Suprapubic skin (tissue), 4 donors: ENCODE data around the gene LCN10.

ENCODE experiments used
- CTCF ChIP-seq, 2 donors: fragments of 200-600 bp in 1 of 2; fragments of 450-650 bp in 1 of 2; sonication (generic) in 1 of 2; IDR thresholded peaks; one replicate each; pipeline ENCODE4 v1.5.1; 2016 to 2019; ENCODE audit warnings: antibody characterized with exemption in 2 of 2, mild to moderate bottlenecking in 1 of 2, moderate library complexity in 1 of 2
- POLR2A ChIP-seq, 2 donors: fragments of 450-650 bp; IDR thresholded peaks; one replicate each; pipeline ENCODE4 v1.6.1; 2017; ENCODE audit warnings: antibody characterized with exemption in 2 of 2, mild to moderate bottlenecking in 2 of 2, moderate library complexity in 2 of 2
- POLR2AphosphoS5 ChIP-seq, 3 donors: sonication (generic); formaldehyde crosslinking; IDR thresholded peaks; one replicate each; pipeline ENCODE4 v1.6.1; 2017; ENCODE audit warnings: antibody characterized with exemption in 3 of 3

DNA sequence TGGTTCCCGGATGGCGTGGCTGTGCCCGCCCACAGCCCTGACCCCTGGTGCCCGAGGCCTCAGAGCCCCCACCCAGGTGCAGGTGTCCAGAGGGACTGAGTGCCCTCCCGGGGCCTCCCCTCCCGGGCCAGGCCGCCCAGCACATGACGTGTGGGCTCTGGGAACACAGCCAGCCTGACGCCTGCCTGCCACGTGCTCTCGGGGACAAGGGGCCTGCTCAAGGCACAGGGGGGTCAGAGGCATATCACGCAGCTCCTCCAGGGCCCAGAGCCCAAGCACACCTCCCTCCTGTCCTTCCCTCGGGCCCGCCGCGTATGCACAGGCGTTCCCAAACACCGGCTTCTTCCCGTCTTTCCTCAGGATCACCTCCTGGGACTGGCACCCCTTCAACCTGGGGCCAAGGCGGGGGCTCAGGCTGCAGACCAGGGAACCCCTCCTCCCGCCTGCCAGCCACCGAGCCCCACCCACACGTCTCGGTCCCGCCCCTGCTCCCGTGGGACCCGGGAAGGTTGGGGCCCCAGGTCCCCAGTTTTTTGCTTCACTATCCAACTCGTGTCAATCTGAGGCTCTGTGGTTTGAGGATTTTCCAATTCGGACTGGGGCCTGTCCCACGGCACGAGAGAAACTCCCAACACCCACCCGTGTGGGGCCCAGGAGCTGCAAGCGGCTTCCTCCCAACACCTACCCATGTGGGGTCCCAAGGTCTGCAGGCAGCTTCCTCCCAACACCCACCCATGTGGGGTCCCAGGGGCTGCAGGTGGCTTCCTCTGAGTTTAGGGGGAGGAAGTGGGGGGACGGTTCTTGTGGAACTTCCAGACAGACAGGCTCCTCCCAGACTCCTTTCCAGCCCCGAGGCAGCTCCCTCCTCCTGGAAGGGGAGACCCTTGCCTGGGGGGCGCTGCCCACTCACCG lies 1.5 kb downstream of the LCN10 start:
- TF ChIP-seq CTCF (IDR thresholded peaks at IDR 0.05) (no peak), POLR2AphosphoS5 (IDR thresholded peaks at IDR 0.05) (no peak), POLR2A (IDR thresholded peaks at IDR 0.05) (no peak)
